Keratinocyte (primary cell): ENCODE measurements around the gene FAM53A. TPM values are rescaled to one million over a fixed set of nuclear protein-coding genes. Genes with fewer than 3 reads are reported as not detected.

ENCODE experiments used
- DNase-seq: peaks from one replicate; pipeline ENCODE4 v3.0.0-alpha.2; 2011; ENCODE audit warnings: low read depth, missing footprints, low spot score
- FAIRE-seq: peaks from 2 replicates; lab custom pipeline; 2011; peaks lifted over from hg19 to GRCh38; lab: Jason Lieb, UNC
- H2AFZ ChIP-seq: 2 replicates; pipeline ENCODE4 v1.6.0; 2012; ENCODE audit warnings: low read length, control low read depth, inconsistent platforms; ENCODE audit not compliant: control insufficient read depth
- H3K27ac ChIP-seq: 2 replicates; pipeline ENCODE4 v1.5.1; 2011; ENCODE audit warnings: low read length; ENCODE audit not compliant: control insufficient read depth, insufficient read depth
- H3K27me3 ChIP-seq: 3 replicates; pipeline ENCODE4 v1.6.0; 2011; ENCODE audit warnings: low read length; ENCODE audit not compliant: control insufficient read depth, insufficient read depth; ENCODE audit errors: extremely low read depth
- H3K36me3 ChIP-seq, 2 experiments: 2 replicates in 1 of 2; 3 replicates in 1 of 2; pipeline ENCODE4 v1.5.1; 2011; ENCODE audit warnings: low read length in 2 of 2, mild to moderate bottlenecking in 1 of 2; ENCODE audit not compliant: control insufficient read depth in 2 of 2, insufficient read depth in 2 of 2; ENCODE audit errors: extremely low read depth in 1 of 2
- H3K4me1 ChIP-seq: 3 replicates; pipeline ENCODE4 v1.5.1; 2011; ENCODE audit warnings: low read length; ENCODE audit not compliant: control insufficient read depth, insufficient read depth; ENCODE audit errors: extremely low read depth
- H3K4me2 ChIP-seq: 3 replicates; pipeline ENCODE4 v1.6.0; 2011; ENCODE audit warnings: low read depth, low read length; ENCODE audit not compliant: control insufficient read depth, insufficient read depth; ENCODE audit errors: extremely low read depth
- H3K4me3 ChIP-seq, 3 experiments: fragments of 200-600 bp in 1 of 3; sonication (generic) in 1 of 3; 2 replicates in 2 of 3; 3 replicates in 1 of 3; pipeline ENCODE4 v1.5.1; 2011 to 2016; ENCODE audit warnings: low read length in 3 of 3, mild to moderate bottlenecking in 3 of 3, control low read depth in 2 of 3, inconsistent platforms in 1 of 3, low read depth in 1 of 3, mixed read lengths in 1 of 3, mixed run types in 1 of 3, moderate library complexity in 1 of 3; ENCODE audit not compliant: control insufficient read depth in 2 of 3, insufficient read depth in 2 of 3; ENCODE audit errors: extremely low read depth in 1 of 3
- H3K79me2 ChIP-seq: 2 replicates; pipeline ENCODE4 v1.6.0; 2012; ENCODE audit warnings: low read length; ENCODE audit not compliant: control insufficient read depth, insufficient read depth
- H3K9ac ChIP-seq: 3 replicates; pipeline ENCODE4 v1.6.0; 2011; ENCODE audit warnings: low read length; ENCODE audit not compliant: control insufficient read depth, insufficient read depth; ENCODE audit errors: extremely low read depth
- H3K9me1 ChIP-seq: 3 replicates; pipeline ENCODE4 v1.6.0; 2011; ENCODE audit warnings: low read length; ENCODE audit not compliant: control insufficient read depth, insufficient read depth; ENCODE audit errors: extremely low read depth
- H3K9me3 ChIP-seq: 2 replicates; pipeline ENCODE4 v1.5.1; 2012; ENCODE audit warnings: low read depth, low read length; ENCODE audit not compliant: control insufficient read depth
- H4K20me1 ChIP-seq: 3 replicates; pipeline ENCODE4 v1.6.0; 2011; ENCODE audit warnings: low read length; ENCODE audit not compliant: control insufficient read depth, insufficient read depth; ENCODE audit errors: extremely low read depth
- EZH2 ChIP-seq: IDR thresholded peaks from one replicate; pipeline ENCODE4 v1.6.1; 2012; ENCODE audit warnings: inconsistent platforms, mild to moderate bottlenecking, low read length, moderate library complexity
- dilution Hi-C: fragments of 300-500 bp; cut with MboI; formaldehyde crosslinking; loops from one replicate; pipeline ENCODE4 v1.7.0; 2020; ENCODE audit warnings: low sequenced_read_pairs; ENCODE audit not compliant: extremely low pct_ligation_motif_present
- polyA minus RNA-seq, 3 experiments: library from RNA; depleted of rRNA, polyadenylated mRNA; stranded (reverse); fragments of >200 nt; gene quantifications; 1 replicate in 1 of 3; 2 replicates in 1 of 3; 3 replicates in 1 of 3; pipeline ENCODE4 v1.2.3, GENCODE V29; 2011
- polyA plus RNA-seq, 5 experiments: library from polyadenylated mRNA; depleted of rRNA in 3 of 5; stranded (reverse) in 3 of 5; stranded (forward) in 1 of 5; unstranded in 1 of 5; fragments of >200 nt; gene quantifications; 1 replicate in 1 of 5; 2 replicates in 3 of 5; 3 replicates in 1 of 5; pipeline versions ENCODE4 v1.2.1 to v1.2.3, GENCODE V29; 2011 to 2012; ENCODE audit warnings: missing spikeins in 2 of 5, low read depth in 1 of 5, low replicate concordance in 1 of 5
- TF ChIP-seq, protein P1 (sequence below), 3 experiments: IDR thresholded peaks in 1 of 3; conservative IDR thresholded peaks in 1 of 3; optimal IDR thresholded peaks in 1 of 3; 2 replicates in 2 of 3; 3 replicates in 1 of 3; pipeline versions ENCODE3 to v1.5.1; 2011; ENCODE audit warnings: low read length in 3 of 3, mild to moderate bottlenecking in 3 of 3, moderate library complexity in 2 of 3, control low read depth in 1 of 3, inconsistent platforms in 1 of 3; ENCODE audit not compliant: insufficient read depth in 2 of 3; ENCODE audit errors: extremely low read depth in 1 of 3

The FAM53A gene, protein sequence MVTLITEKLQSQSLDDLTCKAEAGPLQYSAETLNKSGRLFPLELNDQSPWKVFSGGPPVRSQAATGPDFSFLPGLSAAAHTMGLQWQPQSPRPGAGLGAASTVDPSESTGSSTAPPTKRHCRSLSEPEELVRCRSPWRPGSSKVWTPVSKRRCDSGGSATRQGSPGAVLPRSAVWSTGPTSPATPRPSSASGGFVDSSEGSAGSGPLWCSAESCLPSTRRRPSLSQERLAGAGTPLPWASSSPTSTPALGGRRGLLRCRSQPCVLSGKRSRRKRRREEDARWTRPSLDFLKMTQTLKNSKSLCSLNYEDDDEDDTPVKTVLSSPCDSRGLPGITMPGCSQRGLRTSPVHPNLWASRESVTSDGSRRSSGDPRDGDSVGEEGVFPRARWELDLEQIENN
- polyA plus RNA-seq: 0.50 to 0.99 TPM (median 0.75 TPM) in 3 replicates
- 0.64 TPM for polyA plus RNA-seq (2011; ENCODE audit: low read depth)
- 0.21 and 1.1 TPM in 2 replicates for polyA plus RNA-seq (2011; cell fraction: cytosol; rRNA removed)
- polyA plus RNA-seq (2011; cell fraction: nucleus; rRNA removed): 1.1 and 1.7 TPM in 2 replicates
- polyA plus RNA-seq (2012; ENCODE audit: low replicate concordance): 0.88 and 1.4 TPM in 2 replicates
- polyA minus RNA-seq: 0.40 to 3.1 TPM (median 0.64 TPM) in 3 replicates
- 4.8 TPM for polyA minus RNA-seq (2011; cell fraction: cytosol; rRNA and poly(A)+ RNA removed)
- 1.1 and 1.2 TPM in 2 replicates for polyA minus RNA-seq (2011; cell fraction: nucleus; rRNA and poly(A)+ RNA removed)

GRCh38 chr4:1683736-1684505 is at the start of gene FAM53A:
Gene FAM53A (minus strand): TSS chr4:1684313. CDS start chr4:1668741, 15,572 bp downstream.
- H3K4me2 ChIP-seq: peak within 1 kb of the TSS; percentile 92
- H3K4me3 ChIP-seq: peak within 1 kb of the TSS; percentile 56 to 68 (median 62)
- H4K20me1 ChIP-seq: no peaks in the 10 kb centered on the region
- H3K27me3 ChIP-seq: no peaks in the 10 kb centered on the region
- dilution Hi-C loops: no loop called here
- DNase-seq (no peak), FAIRE-seq (no peak)
- peak within 1 kb of the TSS; percentile 76 for H2AFZ ChIP-seq
- no peaks in the 10 kb centered on the region for H3K9me3 ChIP-seq
- H3K27ac ChIP-seq: peak within 1 kb of the TSS; percentile 28
- peak within 1 kb of the TSS; percentile 62 for H3K9ac ChIP-seq
- no peaks in the 10 kb centered on the region for H3K36me3 ChIP-seq
- TF ChIP-seq EZH2: no peak
- TF ChIP-seq, protein P1, sequence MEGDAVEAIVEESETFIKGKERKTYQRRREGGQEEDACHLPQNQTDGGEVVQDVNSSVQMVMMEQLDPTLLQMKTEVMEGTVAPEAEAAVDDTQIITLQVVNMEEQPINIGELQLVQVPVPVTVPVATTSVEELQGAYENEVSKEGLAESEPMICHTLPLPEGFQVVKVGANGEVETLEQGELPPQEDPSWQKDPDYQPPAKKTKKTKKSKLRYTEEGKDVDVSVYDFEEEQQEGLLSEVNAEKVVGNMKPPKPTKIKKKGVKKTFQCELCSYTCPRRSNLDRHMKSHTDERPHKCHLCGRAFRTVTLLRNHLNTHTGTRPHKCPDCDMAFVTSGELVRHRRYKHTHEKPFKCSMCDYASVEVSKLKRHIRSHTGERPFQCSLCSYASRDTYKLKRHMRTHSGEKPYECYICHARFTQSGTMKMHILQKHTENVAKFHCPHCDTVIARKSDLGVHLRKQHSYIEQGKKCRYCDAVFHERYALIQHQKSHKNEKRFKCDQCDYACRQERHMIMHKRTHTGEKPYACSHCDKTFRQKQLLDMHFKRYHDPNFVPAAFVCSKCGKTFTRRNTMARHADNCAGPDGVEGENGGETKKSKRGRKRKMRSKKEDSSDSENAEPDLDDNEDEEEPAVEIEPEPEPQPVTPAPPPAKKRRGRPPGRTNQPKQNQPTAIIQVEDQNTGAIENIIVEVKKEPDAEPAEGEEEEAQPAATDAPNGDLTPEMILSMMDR (optimal IDR thresholded peaks at IDR 0.05 in 1 of 3, IDR thresholded peaks at IDR 0.05 in 1 of 3, conservative IDR thresholded peaks at IDR 0.05 in 1 of 3; ENCODE audit: extremely low read depth in 1 of 3, insufficient read depth in 2 of 3, low read length in 3 of 3): no peak
- H3K79me2 ChIP-seq: no peaks in the 10 kb centered on the region
- H3K9me1 ChIP-seq: no peaks in the 10 kb centered on the region
- H3K4me1 ChIP-seq: peaks cover 10% of the 10 kb centered on the region

- H3K4me2 ChIP-seq: no peak overlapping the region
- dilution Hi-C loops: no loop called here
- H3K9me1 ChIP-seq: peaks cover 2% of the 10 kb centered on the region
- H3K27ac ChIP-seq: no peak overlapping the region
- FAIRE-seq (no peak), DNase-seq (no peak)
- TF ChIP-seq EZH2: no peak
- TF ChIP-seq, protein P1 (optimal IDR thresholded peaks at IDR 0.05 in 1 of 3, IDR thresholded peaks at IDR 0.05 in 1 of 3, conservative IDR thresholded peaks at IDR 0.05 in 1 of 3; ENCODE audit: extremely low read depth in 1 of 3, insufficient read depth in 2 of 3, low read length in 3 of 3): no peak
- peaks cover 42% of the 10 kb centered on the region for H3K79me2 ChIP-seq
- H3K9ac ChIP-seq: no peak overlapping the region
- H4K20me1 ChIP-seq: no peaks in the 10 kb centered on the region
- no peak overlapping the region for H2AFZ ChIP-seq
- H3K4me1 ChIP-seq: peaks cover 15% of the 10 kb centered on the region
- peaks cover 14 to 52% of the 10 kb centered on the region in 2 experiments for H3K36me3 ChIP-seq
- no peaks in the 10 kb centered on the region for H3K27me3 ChIP-seq
- H3K9me3 ChIP-seq: peaks cover 9% of the 10 kb centered on the region
- H3K4me3 ChIP-seq: no peak overlapping the region
Observed at GRCh38 chr4:1732911-1733310, 48.8 kb upstream of the FAM53A start.
